Fibroblast of villous mesenchyme (primary cell): Measurements from ENCODE around the gene TBX5. TPM values are rescaled to one million over a fixed set of nuclear protein-coding genes. Genes with fewer than 3 reads are reported as not detected.

Source experiments
- DNase-seq: peaks from one replicate; pipeline ENCODE4 v3.0.0-alpha.2; 2010; ENCODE audit warnings: low read depth
- H3K4me3 ChIP-seq: 2 replicates; pipeline ENCODE4 v1.5.1; 2011; ENCODE audit warnings: low read depth, mild to moderate bottlenecking, low read length
- total RNA-seq: library from RNA; depleted of rRNA; stranded (reverse); fragments of >200 nt; gene quantifications from 2 replicates; pipeline ENCODE4 v1.2.3, GENCODE V29; 2012
- TF ChIP-seq, protein P1 (sequence below): IDR thresholded peaks from 2 replicates; pipeline ENCODE4 v1.5.1; 2012; ENCODE audit warnings: low read depth, mild to moderate bottlenecking, low read length; ENCODE audit not compliant: insufficient read depth

TBX5 gene
- total RNA-seq, 1 donor = 0.43 TPM

- TF ChIP-seq, protein P1, sequence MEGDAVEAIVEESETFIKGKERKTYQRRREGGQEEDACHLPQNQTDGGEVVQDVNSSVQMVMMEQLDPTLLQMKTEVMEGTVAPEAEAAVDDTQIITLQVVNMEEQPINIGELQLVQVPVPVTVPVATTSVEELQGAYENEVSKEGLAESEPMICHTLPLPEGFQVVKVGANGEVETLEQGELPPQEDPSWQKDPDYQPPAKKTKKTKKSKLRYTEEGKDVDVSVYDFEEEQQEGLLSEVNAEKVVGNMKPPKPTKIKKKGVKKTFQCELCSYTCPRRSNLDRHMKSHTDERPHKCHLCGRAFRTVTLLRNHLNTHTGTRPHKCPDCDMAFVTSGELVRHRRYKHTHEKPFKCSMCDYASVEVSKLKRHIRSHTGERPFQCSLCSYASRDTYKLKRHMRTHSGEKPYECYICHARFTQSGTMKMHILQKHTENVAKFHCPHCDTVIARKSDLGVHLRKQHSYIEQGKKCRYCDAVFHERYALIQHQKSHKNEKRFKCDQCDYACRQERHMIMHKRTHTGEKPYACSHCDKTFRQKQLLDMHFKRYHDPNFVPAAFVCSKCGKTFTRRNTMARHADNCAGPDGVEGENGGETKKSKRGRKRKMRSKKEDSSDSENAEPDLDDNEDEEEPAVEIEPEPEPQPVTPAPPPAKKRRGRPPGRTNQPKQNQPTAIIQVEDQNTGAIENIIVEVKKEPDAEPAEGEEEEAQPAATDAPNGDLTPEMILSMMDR = no peak
- no peak overlapping the region for H3K4me3 ChIP-seq
- DNase-seq = no peak
Measured at GRCh38 chr12:114341635-114342034, 64.3 kb downstream of the TBX5 start.

DNA sequence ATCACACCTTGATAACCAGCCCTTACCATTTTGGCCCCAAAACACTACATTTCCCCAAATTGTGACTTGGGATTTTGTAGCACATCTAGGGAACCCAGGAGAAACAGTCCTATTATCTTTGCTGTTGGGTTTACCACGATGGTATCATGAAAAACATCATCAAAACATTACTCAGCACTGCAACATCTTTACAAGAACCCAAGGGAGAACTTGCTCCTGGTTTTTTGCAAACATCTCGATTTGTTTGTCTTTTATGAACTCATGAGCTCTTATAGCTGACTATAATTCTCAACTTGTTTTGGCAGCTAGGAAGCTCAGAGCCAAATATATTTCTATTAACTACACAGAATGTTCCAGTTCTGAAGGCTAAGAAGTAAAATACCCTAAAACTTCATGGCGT, 65.7 kb downstream of the TBX5 start:
- DNase-seq = no peak
- TF ChIP-seq, protein P1 = no peak
- H3K4me3 ChIP-seq = no peak overlapping the region

DNA sequence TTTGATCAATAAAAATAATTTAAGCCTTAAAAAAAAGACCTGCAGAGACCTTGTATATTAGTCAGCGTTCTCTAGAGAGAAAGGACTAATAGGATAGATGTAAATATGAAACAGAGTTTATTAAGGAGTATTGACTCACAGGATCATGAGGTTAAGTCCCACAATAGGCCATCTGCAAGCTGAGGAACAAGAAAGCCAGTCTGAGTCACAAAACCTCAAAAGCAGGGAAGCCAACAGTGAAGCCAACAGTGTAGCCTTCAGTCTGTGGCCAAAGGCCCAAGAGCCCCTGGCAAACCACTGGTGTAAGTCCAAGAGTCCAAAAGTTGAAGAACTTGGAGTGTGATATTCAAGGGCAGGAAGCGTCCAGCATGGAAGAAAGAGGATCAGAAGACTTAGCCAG, 66.3 kb downstream of the TBX5 start:
- H3K4me3 ChIP-seq = no peak overlapping the region
- no peak for DNase-seq
- TF ChIP-seq, protein P1 = no peak

GRCh38 chr12:114335607-114336006, 70.3 kb downstream of the TBX5 start:
- TF ChIP-seq, protein P1 = no peak
- DNase-seq = no peak
- no peak overlapping the region for H3K4me3 ChIP-seq

DNA sequence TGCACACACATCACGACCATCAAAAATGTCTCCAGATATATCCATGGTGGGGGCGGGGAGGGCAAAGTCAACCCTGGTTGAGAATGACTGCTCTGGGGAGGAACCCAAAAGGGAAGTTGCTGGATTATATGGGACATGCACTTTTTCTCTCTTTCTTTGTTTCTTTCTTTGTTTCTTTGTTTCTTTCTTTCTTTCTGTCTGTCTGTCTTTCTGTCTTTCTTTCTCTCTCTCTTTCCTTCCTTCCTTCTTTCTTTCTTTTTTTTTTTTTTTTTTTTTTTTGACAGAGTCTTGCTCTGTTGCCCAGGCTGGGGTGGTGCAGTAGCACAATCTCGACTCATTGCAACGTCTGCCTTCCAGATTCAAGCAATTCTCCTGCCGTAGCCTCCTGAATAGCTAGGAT, 71.5 kb downstream of the TBX5 start:
- TF ChIP-seq, protein P1 = no peak
- no peak overlapping the region for H3K4me3 ChIP-seq
- DNase-seq = no peak

GRCh38 chr12:114328292-114328691, 77.7 kb downstream of the TBX5 start:
- no peak for DNase-seq
- TF ChIP-seq, protein P1 = no peak
- H3K4me3 ChIP-seq = no peak overlapping the region

- TF ChIP-seq, protein P1 = no peak
- no peak for DNase-seq
- no peak overlapping the region for H3K4me3 ChIP-seq
Measured at GRCh38 chr12:114327765-114328164, 78.2 kb downstream of the TBX5 start.
